AG08395 (cell line): ENCODE data around the gene OGDH.

Experiments
- DNase-seq: peaks from one replicate; pipeline ENCODE4 v3.0.0; 2012; ENCODE audit warnings: mixed read lengths, low spot score

Gene OGDH

DNA sequence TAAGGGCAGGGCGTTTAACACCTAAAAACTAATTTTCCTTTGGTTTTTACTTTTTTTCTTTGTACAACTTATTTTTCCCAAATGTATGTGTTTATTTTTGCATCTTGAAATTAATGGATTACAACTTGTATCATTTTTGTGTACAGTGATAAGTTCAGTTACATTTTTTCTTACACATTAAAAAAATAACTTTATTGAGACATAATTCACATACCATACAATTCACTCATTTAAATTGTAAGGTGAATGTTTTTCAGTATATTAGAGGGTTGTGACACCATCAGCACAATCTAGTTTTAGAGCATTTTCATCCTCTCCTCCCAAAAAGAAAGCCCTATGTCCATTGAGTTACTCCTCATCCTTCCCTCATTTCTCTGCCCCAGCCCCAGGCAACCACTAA is 11.6 kb downstream of the OGDH start:
- no peak for DNase-seq

DNA sequence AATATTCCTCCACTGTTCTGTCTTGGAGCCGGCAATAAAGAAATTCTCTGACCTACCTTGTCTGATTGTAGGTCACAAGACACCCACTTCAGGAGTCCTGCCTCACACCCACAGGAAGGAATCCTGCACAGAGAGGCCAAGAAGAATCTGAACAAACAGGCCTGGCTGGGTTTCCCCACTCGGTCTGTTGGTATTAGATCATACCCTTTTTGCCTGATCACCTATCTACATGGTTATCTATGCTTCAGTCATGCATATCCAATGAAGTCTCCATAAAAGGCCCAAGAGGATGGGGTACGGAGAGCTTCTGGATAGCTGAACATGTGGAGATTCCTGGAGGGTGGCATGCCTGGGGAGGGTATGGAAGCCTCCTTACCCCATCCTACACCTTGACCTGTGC is 12.3 kb downstream of the OGDH start:
- no peak for DNase-seq

DNA sequence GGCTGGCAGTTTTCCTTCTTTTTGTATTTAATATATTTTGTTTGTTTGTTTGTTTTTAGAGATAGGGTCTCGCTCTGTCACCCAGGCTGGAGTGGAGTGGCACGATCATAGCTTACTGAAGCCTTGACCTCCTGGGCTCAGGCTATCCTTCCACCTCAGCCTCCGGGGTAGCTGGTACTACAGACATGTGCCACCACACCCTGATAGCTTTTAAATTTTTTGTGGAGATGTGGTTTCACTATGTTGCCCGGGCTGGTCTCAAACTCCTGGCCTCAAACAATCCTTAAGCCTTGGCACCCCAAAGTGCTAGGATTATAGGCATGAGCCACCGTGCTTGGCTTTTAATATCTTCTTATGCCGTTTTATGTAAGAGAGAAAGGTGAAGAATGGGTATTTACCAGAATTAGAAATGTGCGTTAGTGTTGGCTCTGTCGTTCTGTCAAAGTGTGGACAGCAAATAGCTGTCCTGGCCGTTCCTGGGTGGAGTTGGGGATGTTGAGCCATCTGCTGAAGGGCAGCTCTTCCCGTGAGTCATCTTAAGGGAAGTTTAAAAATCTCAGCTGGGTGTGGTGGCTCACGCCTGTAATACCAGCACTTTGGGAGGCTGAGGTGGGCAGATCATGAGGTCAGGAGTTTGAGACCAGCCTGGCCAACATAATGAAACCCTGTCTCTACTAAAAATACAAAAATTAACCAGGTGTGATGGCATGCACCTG is 14.8 kb downstream of the OGDH start:
- peak; percentile 58 for DNase-seq

DNA sequence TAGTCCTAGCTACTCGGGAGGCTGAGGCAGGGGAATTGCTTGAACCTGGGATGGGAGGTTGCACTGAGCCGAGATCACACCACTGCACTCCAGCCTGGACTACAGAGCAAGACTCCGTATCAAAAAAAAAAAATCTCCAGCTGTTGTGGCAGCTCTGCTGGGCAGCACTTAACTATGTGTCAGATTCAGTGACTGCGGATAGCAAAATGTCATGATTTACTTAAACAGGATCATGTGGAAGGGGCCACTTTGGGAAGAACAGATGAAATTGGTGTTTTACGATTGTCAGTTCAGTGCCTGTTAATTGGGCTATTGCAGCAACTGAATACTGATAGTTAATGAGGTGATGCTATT is 15.3 kb downstream of the OGDH start:
- DNase-seq: no peak

DNA sequence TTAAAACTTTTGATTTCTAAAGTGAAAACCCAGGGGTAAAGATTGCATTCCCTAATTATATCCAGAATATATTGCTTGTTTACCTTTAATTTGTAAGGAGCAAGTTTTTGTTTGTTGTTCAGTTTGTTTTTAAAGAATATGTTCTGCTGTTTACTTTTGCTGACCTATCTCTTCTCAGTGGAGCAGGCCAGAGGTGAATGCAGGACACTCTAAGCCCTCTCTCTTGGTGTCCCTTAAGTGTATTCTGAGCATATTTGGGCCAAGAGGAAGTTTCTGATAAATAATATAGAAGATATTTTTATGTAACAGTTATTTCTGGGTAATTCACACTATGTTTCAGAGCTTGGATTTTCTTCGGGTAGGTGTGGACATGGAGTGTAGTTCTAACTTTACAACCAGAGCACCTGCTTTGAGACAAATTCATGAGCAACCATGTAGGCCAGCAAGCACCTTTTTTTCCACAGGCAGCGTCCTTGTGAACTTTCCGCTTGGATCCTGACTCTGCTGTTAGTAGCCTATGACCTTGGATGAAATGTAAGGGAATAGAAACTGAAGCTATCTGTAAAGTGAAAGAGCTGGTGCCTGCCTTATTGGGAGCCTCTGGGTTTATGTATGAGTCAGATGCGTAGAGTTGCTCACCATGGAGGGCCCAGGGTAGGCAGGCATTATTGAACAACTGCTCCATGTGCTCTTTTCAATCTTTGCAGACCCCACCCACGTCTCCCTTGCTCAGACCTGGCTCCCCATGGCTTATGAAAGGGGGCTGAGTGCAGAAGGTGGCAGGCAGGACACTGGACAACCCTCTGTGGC is 16.1 kb downstream of the OGDH start:
- no peak for DNase-seq

DNA sequence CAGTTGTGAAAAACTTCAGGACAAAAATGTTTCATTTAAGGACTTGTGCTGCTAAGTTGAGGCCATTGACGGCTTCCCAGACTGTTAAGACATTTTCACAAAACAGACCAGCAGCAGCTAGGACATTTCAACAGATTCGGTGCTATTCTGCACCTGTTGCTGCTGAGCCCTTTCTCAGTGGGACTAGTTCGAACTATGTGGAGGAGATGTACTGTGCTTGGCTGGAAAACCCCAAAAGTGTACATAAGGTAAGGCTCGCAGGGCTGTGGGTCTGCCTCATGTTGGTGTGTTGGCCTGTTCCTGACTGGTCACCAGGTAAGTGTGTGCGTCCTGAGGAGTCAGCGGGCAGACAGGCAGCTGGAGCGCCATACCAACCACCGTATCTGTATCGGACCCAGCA is 17.9 kb downstream of the OGDH start:
- DNase-seq: no peak

DNA sequence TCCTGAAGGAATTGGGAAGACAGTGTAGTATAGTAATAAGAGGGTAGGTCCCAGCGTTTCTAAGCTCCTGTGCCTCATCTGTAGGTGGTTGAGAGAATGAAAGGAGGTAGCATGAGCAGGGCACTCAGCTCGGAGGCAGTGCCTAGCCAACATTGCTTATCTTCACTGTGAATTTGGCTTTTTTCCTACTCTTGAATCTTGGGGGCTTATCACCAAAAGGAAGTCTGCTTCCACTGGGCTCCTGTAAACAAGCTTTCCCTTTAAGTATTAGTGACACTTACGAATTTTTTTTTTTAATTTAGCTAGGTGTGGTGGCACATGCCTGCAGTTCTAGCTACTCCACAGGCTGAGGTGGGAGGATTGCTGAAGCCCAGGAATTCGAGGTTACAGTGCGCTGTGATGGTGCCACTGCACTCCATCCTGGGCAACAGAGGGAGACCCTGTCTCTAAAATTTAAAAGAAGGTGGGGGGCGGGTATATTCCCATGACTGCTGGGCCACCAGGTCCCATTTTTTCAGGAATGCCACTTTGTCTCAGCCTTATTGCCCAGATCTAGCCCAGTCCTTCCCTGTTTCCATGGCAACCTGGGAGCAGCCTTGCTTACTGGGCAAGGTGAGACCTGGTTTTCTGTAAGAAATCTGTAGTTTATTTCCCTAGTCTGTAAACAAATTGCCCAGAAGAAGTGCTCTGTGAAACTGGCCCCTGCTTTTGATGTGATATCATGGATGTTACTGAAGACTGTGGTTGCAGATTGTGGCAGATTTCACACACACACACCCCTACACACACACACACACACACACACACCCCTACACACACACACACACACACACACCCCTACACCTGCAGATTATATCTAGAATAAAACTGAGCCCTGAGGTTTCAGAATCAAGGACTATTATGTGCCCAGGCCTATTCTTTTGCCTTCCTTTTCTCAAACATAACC is 19.4 kb downstream of the OGDH start:
- DNase-seq: no peak

DNA sequence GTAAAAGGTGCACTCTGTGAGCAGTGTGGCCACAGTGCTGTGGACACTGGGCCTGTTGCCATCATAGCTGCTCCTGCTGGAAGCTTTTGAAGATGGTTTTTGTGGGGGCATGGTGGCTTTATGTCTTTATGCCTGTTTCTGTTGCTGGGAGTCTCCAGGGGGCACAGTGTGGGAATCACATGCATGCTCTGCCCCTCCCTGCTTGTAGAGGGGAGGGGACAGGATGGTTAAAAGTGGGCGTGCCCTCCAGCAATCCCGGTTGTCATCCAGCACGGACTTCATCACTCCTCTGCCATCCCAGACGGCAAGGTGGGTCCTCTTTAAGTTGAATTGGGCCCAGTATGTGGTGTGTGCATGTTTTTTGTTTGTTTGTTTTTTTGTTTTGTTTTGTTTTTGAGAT is 20.2 kb downstream of the OGDH start:
- DNase-seq: no peak

DNA sequence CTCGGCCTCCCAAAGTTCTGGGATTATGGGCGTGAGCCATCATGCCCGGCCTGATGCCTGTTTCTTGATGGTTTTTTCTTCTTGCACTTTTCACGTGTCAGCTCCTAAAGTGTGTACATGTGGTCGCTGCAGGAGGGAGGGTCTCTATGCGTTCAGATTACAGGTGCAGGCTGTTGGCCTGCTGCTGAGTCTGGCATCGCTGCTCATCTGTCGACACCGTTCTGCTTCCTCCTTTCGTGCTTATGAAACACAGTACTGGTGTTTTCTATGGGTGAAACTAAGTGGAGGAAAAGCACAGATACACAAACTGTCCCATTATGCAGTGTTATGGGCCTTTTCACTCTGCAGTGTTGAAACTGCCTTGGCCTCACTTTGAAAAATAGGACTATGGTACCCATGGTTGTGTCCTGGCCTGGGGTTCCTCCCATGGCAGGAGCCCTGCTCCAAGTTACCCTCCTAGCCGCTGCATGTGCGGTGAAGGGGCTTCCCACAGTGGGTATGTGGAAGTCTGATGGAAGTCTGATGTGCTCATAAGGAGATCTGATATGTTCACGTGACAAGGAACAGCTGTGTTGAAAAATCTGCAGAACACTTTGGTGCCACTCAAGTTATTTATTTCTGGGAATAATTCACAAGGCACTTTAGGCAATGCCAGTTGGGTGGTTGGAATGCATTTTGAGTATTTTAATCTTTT is 23.5 kb downstream of the OGDH start:
- DNase-seq: no peak

DNA sequence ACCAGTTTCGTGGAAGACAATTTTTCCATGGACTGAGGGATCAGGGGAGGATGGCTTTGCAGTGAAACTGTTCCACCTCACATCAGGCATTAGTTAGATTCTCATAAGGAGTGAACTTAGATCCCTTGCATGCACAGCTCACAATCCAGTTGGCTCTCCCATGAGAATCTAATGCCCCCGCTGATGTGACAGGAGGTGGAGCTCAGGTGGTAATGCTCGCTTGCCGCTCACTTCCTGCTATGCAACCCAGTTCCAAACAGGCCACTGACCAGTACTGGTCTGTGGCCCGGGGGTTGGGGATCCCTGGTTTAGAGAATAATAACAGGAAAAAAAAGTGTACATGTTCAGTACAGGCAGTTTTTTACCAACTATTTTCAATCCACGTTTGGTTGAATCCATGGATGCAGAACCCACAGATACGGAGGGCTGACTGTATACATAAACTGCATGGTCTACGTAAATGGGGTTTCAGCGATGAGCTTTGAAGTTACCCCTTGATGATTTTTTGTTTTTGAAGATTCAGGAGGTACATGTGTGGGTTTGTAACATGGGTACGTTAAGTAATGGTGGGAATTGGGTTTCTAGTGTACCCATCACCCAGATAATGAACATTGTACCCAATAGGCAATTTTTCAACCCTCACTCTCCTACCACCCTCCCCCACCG is 24.5 kb downstream of the OGDH start:
- no peak for DNase-seq

DNA sequence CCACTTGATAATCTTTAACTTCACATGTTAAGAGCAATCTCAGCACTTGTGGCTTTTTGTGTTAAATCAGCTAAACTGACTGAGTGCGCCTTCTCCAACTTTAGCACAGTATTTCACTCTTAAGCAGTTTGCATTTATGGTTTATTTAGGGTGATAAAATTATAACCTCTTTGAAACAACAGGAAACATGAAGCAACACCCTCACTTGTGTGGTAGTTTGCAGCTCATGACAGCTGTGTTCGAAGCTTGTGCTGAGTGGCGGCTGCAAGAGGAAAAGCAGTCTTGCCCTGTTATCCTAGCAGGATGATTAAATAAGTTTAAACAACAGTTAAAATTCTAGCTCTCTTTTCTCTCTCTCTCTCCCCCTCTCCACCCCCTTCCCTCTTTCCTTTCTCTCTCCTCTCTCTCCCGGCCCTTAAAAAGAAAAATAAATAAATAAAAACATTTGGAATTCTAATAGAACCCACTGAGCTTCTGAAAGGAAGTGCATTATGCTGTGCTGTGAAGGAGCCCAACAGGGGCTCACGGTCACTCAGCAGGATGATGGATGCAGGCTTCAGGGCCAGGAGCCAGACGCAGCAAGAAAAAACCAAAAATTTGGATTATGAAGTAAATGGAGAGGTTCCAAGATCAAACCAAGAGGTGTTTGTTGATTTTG is 25.2 kb downstream of the OGDH start:
- no peak for DNase-seq

DNA sequence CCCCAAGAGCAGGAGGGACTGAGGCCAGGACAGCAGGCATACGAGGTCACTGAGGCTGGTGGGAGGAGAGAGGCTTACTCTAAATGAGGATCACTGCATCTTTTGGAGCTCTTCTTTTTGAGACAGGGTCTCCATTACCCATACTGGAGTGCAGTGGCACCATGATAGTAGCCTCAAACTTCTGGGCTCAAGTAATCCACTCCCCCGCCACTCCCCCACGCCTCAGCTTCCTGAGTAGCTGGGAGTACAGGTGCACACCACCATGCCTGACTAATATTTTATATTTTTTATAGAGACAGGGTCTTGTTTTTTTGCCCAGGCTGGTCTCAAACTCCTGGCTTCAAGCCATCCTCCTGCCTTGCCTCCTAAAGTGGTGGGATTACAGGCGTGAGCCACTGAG is 25.8 kb downstream of the OGDH start:
- no peak for DNase-seq

DNA sequence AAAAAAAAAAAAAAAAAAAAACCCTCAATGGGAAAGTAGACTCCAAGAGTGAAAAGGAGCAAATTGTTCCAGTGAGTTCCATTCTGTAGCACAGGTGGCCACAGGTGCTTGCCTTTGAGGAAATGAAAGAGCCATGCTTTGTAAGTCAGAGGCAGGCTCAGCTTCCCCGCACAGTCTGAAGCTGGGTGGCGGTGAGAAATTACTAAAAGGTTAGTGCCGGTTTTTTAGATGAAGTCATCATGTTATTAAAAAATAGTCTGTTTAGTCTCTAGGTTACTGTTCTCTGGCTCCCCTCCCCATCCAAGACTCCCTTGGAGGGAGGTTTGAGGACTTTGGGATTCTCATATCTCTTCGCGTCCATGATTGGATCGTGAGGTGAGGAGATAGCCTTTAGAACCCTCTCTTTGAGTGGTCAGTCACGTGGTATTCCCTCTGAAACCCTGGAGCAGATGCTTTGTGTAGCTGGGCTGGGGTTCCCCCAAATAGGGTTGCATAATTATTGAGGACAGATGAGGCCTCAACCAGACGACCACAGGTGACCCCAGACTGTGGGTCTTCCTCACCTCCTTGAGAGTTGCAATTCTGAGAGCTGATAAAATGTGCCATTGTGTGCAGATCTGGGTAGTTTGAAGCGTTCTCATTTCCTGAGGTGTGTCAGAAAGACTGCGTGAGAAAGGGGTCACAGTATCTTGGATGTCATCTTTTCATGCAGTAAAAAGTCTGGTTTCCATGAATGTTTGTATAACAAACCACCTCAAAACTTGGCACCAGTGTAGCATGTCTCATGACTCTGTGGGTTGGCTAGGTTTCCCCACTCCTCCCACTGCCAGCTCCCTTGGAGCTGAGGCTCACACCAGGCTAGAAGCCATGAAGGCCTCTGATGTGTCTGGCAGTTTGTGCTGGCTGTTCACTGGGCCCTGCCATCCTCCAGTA is 27.1 kb downstream of the OGDH start:
- peak; percentile 89 for DNase-seq

DNA sequence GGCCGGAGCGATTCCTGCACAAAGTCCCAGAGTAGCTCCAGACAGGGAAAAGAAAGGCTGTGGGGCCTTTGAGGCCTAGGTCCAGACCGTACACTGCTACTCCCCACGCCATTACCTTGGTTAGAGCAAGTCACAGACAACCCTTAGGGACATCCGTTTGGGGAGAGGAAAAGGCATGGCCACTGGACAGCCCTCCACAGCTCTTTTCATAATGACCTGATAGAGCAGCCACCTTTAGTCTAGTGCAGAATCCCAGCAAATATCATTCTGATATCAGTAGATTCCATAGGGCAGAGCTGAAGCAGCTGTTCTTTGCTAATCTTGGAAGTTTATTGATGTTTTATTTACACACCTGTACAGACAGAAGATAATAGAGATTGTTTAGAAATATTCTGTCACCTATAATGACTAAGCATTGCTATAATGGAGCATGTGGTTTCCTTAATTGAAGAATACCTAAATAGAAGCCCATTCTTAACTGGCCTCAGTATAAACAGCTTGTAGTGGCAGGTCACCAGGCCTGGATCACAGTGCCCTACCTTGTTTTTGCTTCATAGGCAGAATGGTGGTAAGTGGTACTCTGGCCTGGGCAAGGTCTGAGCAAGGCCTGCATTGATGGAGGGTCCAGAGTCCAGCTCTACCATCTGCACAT is 27.9 kb downstream of the OGDH start:
- DNase-seq: no peak

DNA sequence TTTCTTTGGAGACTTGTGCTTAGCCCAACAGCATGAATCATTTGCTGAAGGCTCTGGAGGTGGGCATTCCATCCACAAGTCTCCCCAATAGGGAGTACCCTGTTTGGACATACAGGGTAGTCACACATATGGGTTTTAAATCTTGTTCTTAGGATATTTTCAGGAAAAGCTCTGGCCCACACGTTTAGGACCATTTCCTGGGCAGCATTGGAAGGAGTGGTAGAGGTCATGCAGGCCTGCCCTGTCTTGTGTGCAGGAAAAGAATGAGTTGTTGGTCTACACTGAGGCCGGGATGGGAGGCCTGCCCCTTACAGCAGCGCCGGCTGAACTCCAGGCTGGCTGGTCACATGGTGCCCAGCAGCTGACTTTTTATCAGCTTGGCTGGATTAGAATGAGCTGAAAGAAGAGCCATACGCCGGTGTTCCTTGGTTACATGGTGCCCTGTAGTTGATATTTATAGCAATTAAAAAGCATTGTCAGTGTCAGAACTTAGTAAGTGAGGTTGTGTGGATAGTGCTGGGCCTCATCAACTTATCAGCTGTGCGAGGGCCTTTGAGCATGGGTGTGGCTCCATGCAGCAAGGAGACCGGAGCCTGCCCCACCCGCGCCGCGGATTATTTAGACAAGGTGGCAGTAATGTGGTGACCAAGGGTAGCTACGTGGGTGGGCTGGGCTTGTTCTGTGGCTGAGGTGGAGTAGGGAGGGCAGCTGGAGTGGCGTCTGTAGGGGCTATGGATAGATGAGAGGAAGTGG is 28.6 kb downstream of the OGDH start:
- DNase-seq: no peak

DNA sequence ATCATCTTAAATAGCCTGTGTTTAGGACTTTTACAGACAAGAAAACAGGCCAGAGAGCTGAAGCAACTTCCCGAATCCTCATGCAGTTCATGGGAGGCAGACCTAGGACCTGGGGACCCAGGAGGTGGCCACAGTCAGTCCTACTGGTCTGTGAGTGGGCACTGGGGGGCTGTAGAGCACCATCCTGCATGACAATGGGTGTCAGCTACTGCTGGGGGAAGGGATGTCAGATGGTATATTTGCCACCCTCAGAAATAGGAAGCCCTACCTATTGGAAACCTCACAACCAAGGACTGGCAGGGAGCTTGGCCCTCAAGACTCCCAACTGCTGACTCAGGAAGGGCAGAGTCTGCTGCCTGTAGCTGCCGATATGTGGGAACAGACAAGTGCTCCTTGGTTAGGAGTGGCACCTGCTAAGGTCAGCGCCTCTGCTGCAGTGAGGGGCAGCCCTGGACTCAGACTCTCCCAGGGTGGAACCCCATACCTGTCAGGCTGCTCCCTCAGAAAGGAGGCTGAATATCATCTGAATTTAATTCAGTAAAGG is 29.7 kb downstream of the OGDH start:
- no peak for DNase-seq

DNA sequence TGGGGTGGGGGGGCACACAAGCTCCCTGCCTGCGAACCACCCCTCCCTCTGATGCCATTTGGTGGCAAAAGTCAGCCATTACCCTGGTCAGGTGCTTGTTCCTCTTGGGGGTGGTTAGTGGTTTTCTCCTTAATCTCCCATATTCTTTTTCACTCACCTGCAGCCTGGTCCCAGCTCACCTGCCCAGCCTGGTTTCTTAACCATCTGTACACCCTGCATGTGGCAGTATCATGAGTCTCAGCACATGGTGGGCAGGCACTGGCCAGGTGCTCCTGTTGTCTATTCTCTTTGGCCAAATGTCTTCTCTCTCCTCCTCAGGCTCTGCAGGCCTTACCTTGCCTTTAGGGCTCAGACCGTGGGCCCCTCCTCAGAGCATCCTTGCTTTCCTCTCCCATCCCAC is 30.5 kb downstream of the OGDH start:
- DNase-seq: no peak
